K562 (cell line): ENCODE measurements around the gene SIRPG.

Source experiments
- FOXM1 ChIP-seq, 2 experiments: fragments of 450-650 bp in 1 of 2; sonication (generic) in 1 of 2; formaldehyde crosslinking in 1 of 2; IDR thresholded peaks; 2 replicates each; pipeline versions ENCODE4 v1.6.1 to v1.9.0; 2017 to 2022; ENCODE audit warnings: low read depth in 2 of 2, mild to moderate bottlenecking in 2 of 2, missing genetic modification reagents in 1 of 2, moderate library complexity in 1 of 2
- TF ChIP-seq, protein P1 (sequence below), 3 experiments: IDR thresholded peaks in 2 of 3; conservative IDR thresholded peaks in 1 of 3; 2 replicates each; pipeline ENCODE4 v1.5.1; 2011 to 2012; ENCODE audit warnings: low read length in 3 of 3, mild to moderate bottlenecking in 3 of 3, control low read depth in 2 of 3, improper control_type of control experiment in 1 of 3, inconsistent platforms in 1 of 3, low read depth in 1 of 3, mixed read lengths in 1 of 3, moderate library complexity in 1 of 3; ENCODE audit not compliant: insufficient read depth in 2 of 3

DNA sequence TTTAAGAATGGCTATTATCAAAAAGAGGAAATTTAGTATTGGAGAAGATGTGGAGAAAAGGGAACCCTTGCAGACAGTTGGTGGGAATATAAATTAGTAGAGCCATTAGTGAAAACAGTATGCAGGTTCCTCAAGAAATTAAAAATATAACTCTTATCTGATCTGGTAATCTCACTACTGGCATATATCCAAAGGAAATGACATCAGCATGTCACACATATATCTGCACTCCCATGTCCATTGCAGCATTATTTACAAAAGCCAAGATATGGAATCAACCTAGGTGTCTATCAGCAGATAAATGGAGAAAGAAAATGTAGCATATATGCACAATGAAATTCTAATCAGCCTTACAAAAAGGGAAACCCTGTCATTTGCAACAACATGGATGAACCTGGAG, 2.6 kb downstream of the SIRPG start:
- TF ChIP-seq FOXM1 (IDR thresholded peaks at IDR 0.05; ENCODE audit: low read depth) (no peak), FOXM1 (CRISPR knock-in tag; IDR thresholded peaks at IDR 0.05; ENCODE audit: low read depth) (no peak)
- TF ChIP-seq, protein P1, sequence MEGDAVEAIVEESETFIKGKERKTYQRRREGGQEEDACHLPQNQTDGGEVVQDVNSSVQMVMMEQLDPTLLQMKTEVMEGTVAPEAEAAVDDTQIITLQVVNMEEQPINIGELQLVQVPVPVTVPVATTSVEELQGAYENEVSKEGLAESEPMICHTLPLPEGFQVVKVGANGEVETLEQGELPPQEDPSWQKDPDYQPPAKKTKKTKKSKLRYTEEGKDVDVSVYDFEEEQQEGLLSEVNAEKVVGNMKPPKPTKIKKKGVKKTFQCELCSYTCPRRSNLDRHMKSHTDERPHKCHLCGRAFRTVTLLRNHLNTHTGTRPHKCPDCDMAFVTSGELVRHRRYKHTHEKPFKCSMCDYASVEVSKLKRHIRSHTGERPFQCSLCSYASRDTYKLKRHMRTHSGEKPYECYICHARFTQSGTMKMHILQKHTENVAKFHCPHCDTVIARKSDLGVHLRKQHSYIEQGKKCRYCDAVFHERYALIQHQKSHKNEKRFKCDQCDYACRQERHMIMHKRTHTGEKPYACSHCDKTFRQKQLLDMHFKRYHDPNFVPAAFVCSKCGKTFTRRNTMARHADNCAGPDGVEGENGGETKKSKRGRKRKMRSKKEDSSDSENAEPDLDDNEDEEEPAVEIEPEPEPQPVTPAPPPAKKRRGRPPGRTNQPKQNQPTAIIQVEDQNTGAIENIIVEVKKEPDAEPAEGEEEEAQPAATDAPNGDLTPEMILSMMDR (IDR thresholded peaks at IDR 0.05 in 2 of 3, conservative IDR thresholded peaks at IDR 0.05 in 1 of 3; ENCODE audit: insufficient read depth in 2 of 3, low read depth in 1 of 3, low read length in 3 of 3): no peak
